Parathyroid adenoma (tissue), 2 donors: ENCODE data around the gene GPATCH11.

ENCODE experiments used
- H2AFZ ChIP-seq: fragments of 300-600 bp; sonication (generic); one replicate; pipeline ENCODE4 v1.7.0; 2017; ENCODE audit warnings: antibody characterized with exemption, mild to moderate bottlenecking
- H3K27ac ChIP-seq: fragments of 300-600 bp; sonication (generic); one replicate; pipeline ENCODE4 v1.7.0; 2017
- H3K27me3 ChIP-seq: fragments of 300-600 bp; sonication (generic); one replicate; pipeline ENCODE4 v1.7.0; 2017; ENCODE audit warnings: low read length; ENCODE audit not compliant: control insufficient read depth, insufficient read depth
- H3K36me3 ChIP-seq: fragments of 300-600 bp; sonication (generic); one replicate; pipeline ENCODE4 v1.7.0; 2017; ENCODE audit warnings: low read length; ENCODE audit not compliant: control insufficient read depth, insufficient read depth
- H3K4me1 ChIP-seq: fragments of 300-600 bp; sonication (generic); one replicate; pipeline ENCODE4 v1.7.0; 2017; ENCODE audit warnings: control low read depth
- H3K4me2 ChIP-seq: fragments of 300-600 bp; sonication (generic); one replicate; pipeline ENCODE4 v1.7.0; 2017; ENCODE audit warnings: low read length
- H3K4me3 ChIP-seq: fragments of 300-600 bp; sonication (generic); one replicate; pipeline ENCODE4 v1.7.0; 2017; ENCODE audit warnings: low read depth, low read length
- H3K79me2 ChIP-seq: fragments of 300-600 bp; sonication (generic); one replicate; pipeline ENCODE4 v1.7.0; 2017; ENCODE audit warnings: control low read depth
- H3K9ac ChIP-seq: fragments of 300-600 bp; sonication (generic); one replicate; pipeline ENCODE4 v1.7.0; 2017; ENCODE audit warnings: mild to moderate bottlenecking
- H3K9me3 ChIP-seq: fragments of 300-600 bp; sonication (generic); one replicate; pipeline ENCODE4 v1.7.0; 2017; ENCODE audit warnings: low read length; ENCODE audit not compliant: control insufficient read depth
- CTCF ChIP-seq: fragments of 300-600 bp; sonication (generic); IDR thresholded peaks from one replicate; pipeline ENCODE4 v1.7.0; 2017; ENCODE audit warnings: antibody characterized with exemption, mild to moderate bottlenecking
- donor health status: primary hyperparathyroidism.

GPATCH11 gene

DNA sequence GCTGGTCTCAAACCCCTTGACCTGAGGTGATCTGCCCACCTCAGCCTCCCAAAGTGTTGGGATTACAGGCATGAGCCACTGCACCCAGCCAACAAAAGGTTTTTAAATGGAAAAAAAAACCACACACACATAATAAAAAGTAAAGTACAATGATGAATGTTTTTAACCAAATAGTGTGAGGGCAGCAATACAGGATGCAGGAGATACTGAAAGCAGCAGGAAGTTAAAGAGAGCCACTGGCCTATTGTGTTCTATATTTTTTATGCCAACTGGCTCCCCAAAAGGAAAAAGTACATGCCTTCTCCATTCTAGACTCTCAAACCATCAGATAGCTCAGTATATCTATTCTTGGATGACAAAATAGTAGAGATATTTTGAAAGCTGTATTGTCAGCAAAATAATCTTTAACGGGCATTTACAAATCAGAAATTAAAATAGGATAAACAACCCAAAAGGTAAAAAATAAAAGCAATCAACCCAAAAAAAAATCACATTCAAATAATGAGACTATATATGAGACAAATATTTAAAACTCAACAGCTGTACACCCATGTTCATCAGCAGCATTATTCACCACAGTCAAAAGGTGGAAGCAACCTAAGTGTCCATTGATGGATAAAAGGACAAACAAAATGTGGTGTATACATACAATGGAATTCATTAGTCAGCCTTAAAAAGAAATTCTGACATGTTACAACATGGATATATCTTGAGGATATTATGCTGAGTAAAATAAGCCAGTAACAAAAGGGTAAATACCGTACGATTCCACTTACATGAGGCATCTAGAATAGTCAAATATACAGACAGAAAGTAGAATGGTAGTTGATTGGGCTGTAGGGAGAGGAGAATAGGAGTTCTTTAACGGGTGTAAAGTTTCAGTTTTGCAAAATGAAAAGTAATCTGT, 26.2 kb downstream of the GPATCH11 start:
- no peaks in the 10 kb centered on the region for H3K9me3 ChIP-seq
- H3K36me3 ChIP-seq = no peaks in the 10 kb centered on the region
- no peaks in the 10 kb centered on the region for H3K4me1 ChIP-seq
- H3K27ac ChIP-seq = no peak overlapping the region
- no peaks in the 10 kb centered on the region for H3K79me2 ChIP-seq
- H3K4me3 ChIP-seq = no peak overlapping the region
- no peaks in the 10 kb centered on the region for H3K27me3 ChIP-seq
- TF ChIP-seq CTCF = no peak
- H3K4me2 ChIP-seq = no peak overlapping the region
- H3K9ac ChIP-seq = no peak overlapping the region
- no peak overlapping the region for H2AFZ ChIP-seq

DNA sequence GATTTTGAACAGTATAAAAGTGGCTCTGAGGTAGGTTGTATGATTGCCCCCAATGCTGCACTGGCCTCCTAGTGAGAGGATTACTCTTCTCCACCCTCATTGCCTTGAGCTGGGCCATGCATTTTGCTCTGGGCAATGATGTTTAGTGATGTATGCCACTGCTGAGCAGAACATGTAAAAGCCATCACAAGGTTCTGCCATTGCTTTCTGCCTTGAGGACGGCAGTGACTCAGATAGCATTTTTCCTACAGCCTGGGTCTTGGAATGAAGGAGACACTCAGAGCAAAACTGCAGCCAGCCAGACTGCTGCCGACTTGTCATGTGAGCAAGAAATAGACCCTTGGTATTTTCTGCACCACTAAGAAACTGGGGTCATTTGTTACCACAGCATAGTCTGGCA, 27.6 kb downstream of the GPATCH11 start:
- Histone ChIP-seq H2AFZ (no peak overlapping the region), H3K36me3 (no peaks in the 10 kb centered on the region)
- no peak for TF ChIP-seq CTCF

DNA sequence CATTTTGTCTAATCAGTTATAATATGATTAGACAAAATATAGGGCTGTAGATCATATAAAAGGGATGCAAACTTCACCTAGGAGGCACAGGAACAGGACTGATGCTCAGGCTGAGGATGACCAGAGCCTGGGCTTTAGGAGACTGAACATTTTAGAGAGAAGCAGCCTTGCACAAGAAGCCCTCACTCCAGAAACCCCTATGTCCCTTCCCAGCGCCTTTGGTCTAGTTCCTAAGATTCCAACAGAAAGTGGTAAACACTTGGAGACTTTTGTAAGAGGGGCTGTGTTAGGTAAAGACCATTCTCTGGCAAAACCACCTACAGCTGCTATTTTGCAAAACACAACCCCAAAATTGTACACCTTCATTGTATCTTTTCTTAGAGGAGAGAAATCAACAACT, 33.2 kb downstream of the GPATCH11 start:
- H2AFZ ChIP-seq = no peak overlapping the region
- no peaks in the 10 kb centered on the region for H3K9me3 ChIP-seq
- H3K4me2 ChIP-seq = no peak overlapping the region
- no peak overlapping the region for H3K27ac ChIP-seq
- H3K79me2 ChIP-seq = no peaks in the 10 kb centered on the region
- no peaks in the 10 kb centered on the region for H3K4me1 ChIP-seq
- no peak overlapping the region for H3K9ac ChIP-seq
- no peak overlapping the region for H3K4me3 ChIP-seq
- TF ChIP-seq CTCF = no peak
- no peaks in the 10 kb centered on the region for H3K27me3 ChIP-seq
- no peaks in the 10 kb centered on the region for H3K36me3 ChIP-seq

More for the DNA sequence above, 27.6 kb downstream of the GPATCH11 start:
- no peak overlapping the region for H3K9ac ChIP-seq
- H3K4me1 ChIP-seq = no peaks in the 10 kb centered on the region
- H3K27ac ChIP-seq = no peak overlapping the region
- H3K4me2 ChIP-seq = no peak overlapping the region
- no peak overlapping the region for H3K4me3 ChIP-seq
- no peaks in the 10 kb centered on the region for H3K79me2 ChIP-seq
- H3K27me3 ChIP-seq = no peaks in the 10 kb centered on the region
- no peaks in the 10 kb centered on the region for H3K9me3 ChIP-seq

GRCh38 chr2:37119157-37119556, 34.8 kb downstream of the GPATCH11 start:
- H3K79me2 ChIP-seq = no peaks in the 10 kb centered on the region
- no peak overlapping the region for H3K4me2 ChIP-seq
- no peak overlapping the region for H3K27ac ChIP-seq
- no peaks in the 10 kb centered on the region for H3K4me1 ChIP-seq
- no peaks in the 10 kb centered on the region for H3K27me3 ChIP-seq
- H2AFZ ChIP-seq = no peak overlapping the region
- H3K4me3 ChIP-seq = no peak overlapping the region
- no peak overlapping the region for H3K9ac ChIP-seq
- H3K36me3 ChIP-seq = no peaks in the 10 kb centered on the region
- TF ChIP-seq CTCF = no peak
- H3K9me3 ChIP-seq = no peaks in the 10 kb centered on the region

- no peaks in the 10 kb centered on the region for H3K4me1 ChIP-seq
- H3K4me3 ChIP-seq = no peak overlapping the region
- H3K79me2 ChIP-seq = no peaks in the 10 kb centered on the region
- no peak for TF ChIP-seq CTCF
- H3K9me3 ChIP-seq = no peaks in the 10 kb centered on the region
- H3K9ac ChIP-seq = no peak overlapping the region
- no peak overlapping the region for H3K27ac ChIP-seq
- no peaks in the 10 kb centered on the region for H3K36me3 ChIP-seq
- no peak overlapping the region for H3K4me2 ChIP-seq
- no peaks in the 10 kb centered on the region for H3K27me3 ChIP-seq
- H2AFZ ChIP-seq = no peak overlapping the region
Measured at GRCh38 chr2:37125416-37125815, 41.1 kb downstream of the GPATCH11 start.
